Vagina (tissue), 2 donors: ENCODE measurements around the gene TSR1. TPM values are rescaled to one million over a fixed set of nuclear protein-coding genes. Genes with fewer than 3 reads are reported as not detected.

Experiments used
- DNase-seq, 2 donors: peaks; one replicate each; pipeline ENCODE4 v3.0.0-alpha.2; 2017; ENCODE audit errors: extremely low spot score in 2 of 2
- H3K27ac ChIP-seq: fragments of 200-600 bp; sonication (generic); one replicate; pipeline ENCODE4 v1.5.1; 2019
- H3K27me3 ChIP-seq: fragments of 200-600 bp; sonication (generic); one replicate; pipeline ENCODE4 v1.5.1; 2019
- H3K36me3 ChIP-seq, 2 donors: fragments of 200-600 bp; sonication (generic); one replicate each; pipeline ENCODE4 v1.5.1; 2017 to 2019
- H3K4me1 ChIP-seq: fragments of 200-600 bp; sonication (generic); one replicate; pipeline ENCODE4 v1.5.1; 2019
- H3K4me3 ChIP-seq, 2 donors: fragments of 200-600 bp; sonication (generic); 1 replicate in 1 of 2; 2 replicates in 1 of 2; pipeline ENCODE4 v1.5.1; 2016 to 2019
- H3K9me3 ChIP-seq: fragments of 200-600 bp; sonication (generic); one replicate; pipeline ENCODE4 v1.5.1; 2019
- POLR2A ChIP-seq, 2 donors: fragments of 450-650 bp; IDR thresholded peaks; one replicate each; pipeline ENCODE4 v1.6.1; 2017; ENCODE audit warnings: antibody characterized with exemption in 2 of 2, mild to moderate bottlenecking in 2 of 2, moderate library complexity in 2 of 2
- POLR2AphosphoS5 ChIP-seq, 2 donors: sonication (generic); formaldehyde crosslinking; IDR thresholded peaks; one replicate each; pipeline ENCODE4 v1.9.0; 2017; ENCODE audit warnings: antibody characterized with exemption in 2 of 2, mild to moderate bottlenecking in 2 of 2, low read depth in 1 of 2; ENCODE audit not compliant: insufficient read depth in 1 of 2
- intact Hi-C: fragments of 100-400 bp; cut with DNase I; formaldehyde crosslinking; loops from one replicate; pipeline ENCODE4 v1.15.1; 2023
- total RNA-seq: library from RNA; depleted of rRNA; stranded (reverse); fragments of >200 nt; gene quantifications from one replicate; pipeline ENCODE4 v1.2.3, GENCODE V29; 2016
- TF ChIP-seq, protein P1 (sequence below), 3 experiments: fragments of 450-650 bp in 2 of 3; fragments of 200-600 bp in 1 of 3; sonication (generic) in 1 of 3; IDR thresholded peaks; one replicate each; pipeline ENCODE4 v1.5.1; 2017 to 2019; ENCODE audit warnings: antibody characterized with exemption in 3 of 3, mild to moderate bottlenecking in 2 of 3, moderate library complexity in 2 of 3

The TSR1 gene
- total RNA-seq, 1 donor from 2014 or later: 17.7 TPM

DNA sequence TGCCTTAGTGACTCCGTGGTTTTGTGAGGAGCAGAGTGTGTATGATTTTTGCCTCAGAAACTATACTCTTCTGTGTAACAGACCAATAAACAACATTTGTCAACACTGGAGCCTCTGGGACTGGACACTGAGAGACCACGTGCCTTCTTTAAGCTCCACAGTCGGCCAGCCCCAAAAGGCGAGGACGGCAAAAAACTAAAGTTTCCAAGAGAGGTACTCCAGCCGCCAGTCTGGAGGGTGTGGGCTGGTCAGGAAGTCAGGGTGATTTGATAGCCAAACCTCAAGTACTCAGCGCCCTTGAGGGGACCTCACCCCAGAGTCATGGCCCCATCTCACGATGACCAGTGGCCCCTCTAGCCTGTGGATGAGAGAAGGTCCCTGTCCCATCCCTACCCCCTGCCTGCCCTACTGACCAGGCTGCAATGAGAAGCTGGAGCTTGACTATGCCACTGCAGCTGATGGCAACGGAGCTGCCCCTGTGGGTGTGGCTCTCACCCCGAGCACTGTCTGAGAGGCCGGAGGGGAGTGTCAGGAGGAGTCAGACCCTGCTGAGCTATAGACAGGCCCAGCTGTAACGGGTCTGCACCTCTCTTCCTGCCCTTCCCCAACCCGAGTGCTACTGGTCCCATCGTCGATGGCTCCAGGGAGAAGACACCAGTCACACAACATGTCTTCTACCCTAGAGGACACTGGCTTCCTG, 44.8 kb upstream of the TSR1 start:
- intact Hi-C loops: no loop called here
- H3K4me1 ChIP-seq: peaks cover 16% of the 10 kb centered on the region
- TF ChIP-seq POLR2A (IDR thresholded peaks at IDR 0.05) (no peak), POLR2AphosphoS5 (IDR thresholded peaks at IDR 0.05; ENCODE audit: insufficient read depth in 1 of 2, low read depth in 1 of 2) (no peak)
- TF ChIP-seq, protein P1, sequence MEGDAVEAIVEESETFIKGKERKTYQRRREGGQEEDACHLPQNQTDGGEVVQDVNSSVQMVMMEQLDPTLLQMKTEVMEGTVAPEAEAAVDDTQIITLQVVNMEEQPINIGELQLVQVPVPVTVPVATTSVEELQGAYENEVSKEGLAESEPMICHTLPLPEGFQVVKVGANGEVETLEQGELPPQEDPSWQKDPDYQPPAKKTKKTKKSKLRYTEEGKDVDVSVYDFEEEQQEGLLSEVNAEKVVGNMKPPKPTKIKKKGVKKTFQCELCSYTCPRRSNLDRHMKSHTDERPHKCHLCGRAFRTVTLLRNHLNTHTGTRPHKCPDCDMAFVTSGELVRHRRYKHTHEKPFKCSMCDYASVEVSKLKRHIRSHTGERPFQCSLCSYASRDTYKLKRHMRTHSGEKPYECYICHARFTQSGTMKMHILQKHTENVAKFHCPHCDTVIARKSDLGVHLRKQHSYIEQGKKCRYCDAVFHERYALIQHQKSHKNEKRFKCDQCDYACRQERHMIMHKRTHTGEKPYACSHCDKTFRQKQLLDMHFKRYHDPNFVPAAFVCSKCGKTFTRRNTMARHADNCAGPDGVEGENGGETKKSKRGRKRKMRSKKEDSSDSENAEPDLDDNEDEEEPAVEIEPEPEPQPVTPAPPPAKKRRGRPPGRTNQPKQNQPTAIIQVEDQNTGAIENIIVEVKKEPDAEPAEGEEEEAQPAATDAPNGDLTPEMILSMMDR (IDR thresholded peaks at IDR 0.05): no peak
- no peaks in the 10 kb centered on the region for H3K9me3 ChIP-seq
- H3K27ac ChIP-seq: no peak overlapping the region
- H3K27me3 ChIP-seq: no peaks in the 10 kb centered on the region
- DNase-seq: no peak
- H3K36me3 ChIP-seq: peaks cover 0 to 27% of the 10 kb centered on the region in 2 donors
- no peak overlapping the region for H3K4me3 ChIP-seq

- Histone ChIP-seq H3K4me1 (peaks cover 16% of the 10 kb centered on the region), H3K9me3 (no peaks in the 10 kb centered on the region), H3K27me3 (no peaks in the 10 kb centered on the region), H3K36me3 (peaks cover 0 to 27% of the 10 kb centered on the region in 2 donors), H3K4me3 (no peak overlapping the region), H3K27ac (no peak overlapping the region)
- TF ChIP-seq, protein P1 (IDR thresholded peaks at IDR 0.05): no peak
- TF ChIP-seq POLR2A (IDR thresholded peaks at IDR 0.05): no peak
- no peak for DNase-seq
- intact Hi-C loops: no loop called here
Observed at GRCh38 chr17:2380226-2380922, 44.1 kb upstream of the TSR1 start.

DNA sequence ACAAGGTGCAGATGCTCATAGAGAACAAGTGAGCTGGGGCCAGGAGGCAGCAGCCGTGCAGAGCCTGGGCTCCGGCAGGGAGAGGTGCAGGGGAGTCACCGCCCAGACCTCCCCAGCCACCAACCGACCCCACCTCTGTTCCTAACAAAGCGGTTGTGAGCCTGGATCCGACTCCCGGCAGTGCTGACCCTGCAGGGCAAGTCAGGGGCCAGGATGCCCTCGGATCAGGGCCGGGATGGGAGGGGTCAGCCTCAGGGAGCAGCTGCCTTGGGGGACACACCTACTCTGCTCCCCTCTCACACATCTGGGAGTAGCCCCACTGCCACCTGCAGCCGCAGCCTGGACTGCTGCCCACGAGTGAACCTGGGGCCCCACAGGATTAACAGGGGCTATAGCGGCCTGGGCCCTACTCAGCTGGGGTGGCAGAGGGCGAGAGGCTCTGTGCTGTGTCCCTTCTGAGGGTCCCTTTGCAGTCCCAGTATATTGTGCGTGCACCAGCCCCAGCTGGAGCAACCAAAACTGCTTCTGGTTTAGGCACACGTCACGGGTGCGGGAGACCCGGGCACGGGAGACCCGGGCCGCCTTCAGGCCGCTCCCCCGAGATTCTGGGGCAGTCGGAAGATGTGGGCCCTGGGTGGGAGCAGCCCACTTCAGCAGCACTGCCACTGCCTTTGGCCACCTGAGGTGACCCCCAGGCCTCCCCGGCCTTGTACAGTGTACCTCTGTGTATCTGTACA, 43.4 kb upstream of the TSR1 start:
- no peak for DNase-seq
- H3K4me3 ChIP-seq: no peak overlapping the region
- peaks cover 16% of the 10 kb centered on the region for H3K4me1 ChIP-seq
- H3K27ac ChIP-seq: no peak overlapping the region
- TF ChIP-seq POLR2A (IDR thresholded peaks at IDR 0.05): no peak
- TF ChIP-seq, protein P1 (IDR thresholded peaks at IDR 0.05): no peak
- no peak for TF ChIP-seq POLR2AphosphoS5 (IDR thresholded peaks at IDR 0.05; ENCODE audit: insufficient read depth in 1 of 2, low read depth in 1 of 2)
- intact Hi-C loops: no loop called here
- no peaks in the 10 kb centered on the region for H3K9me3 ChIP-seq
- peaks cover 0 to 34% of the 10 kb centered on the region in 2 donors for H3K36me3 ChIP-seq
- H3K27me3 ChIP-seq: no peaks in the 10 kb centered on the region

- intact Hi-C loops: no loop called here
- peaks cover 16% of the 10 kb centered on the region for H3K4me1 ChIP-seq
- H3K27ac ChIP-seq: no peak overlapping the region
- H3K9me3 ChIP-seq: no peaks in the 10 kb centered on the region
- H3K36me3 ChIP-seq: peaks cover 0 to 38% of the 10 kb centered on the region in 2 donors
- H3K4me3 ChIP-seq: no peak overlapping the region
- TF ChIP-seq POLR2A (IDR thresholded peaks at IDR 0.05) (no peak), POLR2AphosphoS5 (IDR thresholded peaks at IDR 0.05; ENCODE audit: insufficient read depth in 1 of 2, low read depth in 1 of 2) (no peak)
- TF ChIP-seq, protein P1 (IDR thresholded peaks at IDR 0.05): no peak
- DNase-seq: no peak
- H3K27me3 ChIP-seq: no peaks in the 10 kb centered on the region
Observed at GRCh38 chr17:2378905-2379304, 42.6 kb upstream of the TSR1 start.
